Body of pancreas (tissue), 4 donors: ENCODE data around the gene USP13. TPM values are rescaled to one million over a fixed set of nuclear protein-coding genes. Genes with fewer than 3 reads are reported as not detected.

Experiments
- ATAC-seq: fragments of 150-250 bp; one replicate; pipeline ENCODE4 v1.9.1; 2016
- DNase-seq, 4 donors: peaks; one replicate each; pipeline ENCODE4 v3.0.0-alpha.2; 2019
- H3K27ac ChIP-seq, 4 donors: fragments of 200-600 bp; sonication (generic); 1 replicate in 3 of 4; 2 replicates in 1 of 4; pipeline versions ENCODE4 v1.5.1 to v1.6.1; 2016 to 2019; ENCODE audit warnings: mild to moderate bottlenecking in 1 of 4, mixed read lengths in 1 of 4, moderate library complexity in 1 of 4
- H3K27me3 ChIP-seq, 2 donors: fragments of 200-600 bp; sonication (generic); one replicate each; pipeline ENCODE4 v1.6.0; 2016; ENCODE audit warnings: mild to moderate bottlenecking in 1 of 2
- H3K36me3 ChIP-seq, 2 donors: fragments of 200-600 bp; sonication (generic); replicated peaks in 1 of 2; 2 replicates each; pipeline ENCODE4 v1.5.1; 2016; ENCODE audit warnings: low read depth in 2 of 2; ENCODE audit not compliant: insufficient read depth in 1 of 2
- H3K4me1 ChIP-seq: fragments of 200-600 bp; sonication (generic); one replicate; pipeline ENCODE4 v1.6.0; 2016
- H3K4me3 ChIP-seq, 2 donors: fragments of 200-600 bp; sonication (generic); 1 replicate in 1 of 2; 2 replicates in 1 of 2; pipeline ENCODE4 v1.5.1; 2016 to 2019
- H3K9me3 ChIP-seq, 3 donors: fragments of 200-600 bp; sonication (generic); 1 replicate in 2 of 3; 2 replicates in 1 of 3; pipeline ENCODE4 v1.5.1; 2016
- CTCF ChIP-seq, 7 experiments: fragments of 450-650 bp in 4 of 7; fragments of 200-600 bp in 3 of 7; sonication (generic) in 3 of 7; IDR thresholded peaks; one replicate each; pipeline ENCODE4 v1.5.1; 2016 to 2019; ENCODE audit warnings: antibody characterized with exemption in 7 of 7
- POLR2A ChIP-seq, 3 donors: fragments of 450-650 bp; IDR thresholded peaks; one replicate each; pipeline ENCODE4 v1.6.1; 2016; ENCODE audit warnings: antibody characterized with exemption in 3 of 3, mild to moderate bottlenecking in 2 of 3
- whole genome bisulfite sequencing, 2 donors: methylation state at CpG; one replicate each; pipeline ENCODE4 v1.1.5; 2017; 5-methylcytosine and 5-hydroxymethylcytosine counted together
- intact Hi-C: fragments of 100-400 bp; cut with DNase I; formaldehyde crosslinking; loops from one replicate; pipeline ENCODE4 v1.15.1; 2023
- total RNA-seq, 2 donors: library from RNA; depleted of rRNA; stranded (reverse); fragments of >200 nt; gene quantifications; one replicate each; pipeline ENCODE4 v1.1.0, GENCODE V29; 2016

USP13 gene
- total RNA-seq, 2 donors from 2014 or later = 5.4 to 6.9 TPM

GRCh38 chr3:179730506-179730905, 77.7 kb downstream of the USP13 start:
- 93 to 100% methylated on average over 3 of the region's 3 CpGs for WGBS, 2 donors
- no peak for TF ChIP-seq POLR2A (IDR thresholded peaks at IDR 0.05)

GRCh38 chr3:179731544-179731943, 78.7 kb downstream of the USP13 start:
- intact Hi-C loops = no loop called here
- peaks cover 0 to 4% of the 10 kb centered on the region in 2 donors for H3K36me3 ChIP-seq
- TF ChIP-seq POLR2A (IDR thresholded peaks at IDR 0.05) (no peak), CTCF (IDR thresholded peaks at IDR 0.05) (no peak)

More at GRCh38 chr3:179730506-179730905, 77.7 kb downstream of the USP13 start:
- intact Hi-C loops = no loop called here
- peaks cover 0 to 4% of the 10 kb centered on the region in 2 donors for H3K36me3 ChIP-seq
- H3K27me3 ChIP-seq = no peaks in the 10 kb centered on the region
- no peak overlapping the region for H3K27ac ChIP-seq
- H3K9me3 ChIP-seq = no peaks in the 10 kb centered on the region
- H3K4me1 ChIP-seq = no peaks in the 10 kb centered on the region
- H3K4me3 ChIP-seq = no peak overlapping the region
- DNase-seq (no peak), ATAC-seq (no peak)

GRCh38 chr3:179732661-179733348, 80.0 kb downstream of the USP13 start:
- intact Hi-C loops = no loop called here
- WGBS, 2 donors = 87 to 90% methylated on average over 7 of the region's 7 CpGs
- DNase-seq = no peak
- TF ChIP-seq POLR2A (IDR thresholded peaks at IDR 0.05) (no peak), CTCF (IDR thresholded peaks at IDR 0.05) (no peak)
- H3K27ac ChIP-seq = no peak overlapping the region
- H3K9me3 ChIP-seq = no peaks in the 10 kb centered on the region
- H3K36me3 ChIP-seq = peaks cover 0 to 4% of the 10 kb centered on the region in 2 donors
- no peaks in the 10 kb centered on the region for H3K4me1 ChIP-seq
- ATAC-seq = no peak
- no peaks in the 10 kb centered on the region for H3K27me3 ChIP-seq
- H3K4me3 ChIP-seq = no peak overlapping the region

More at GRCh38 chr3:179731544-179731943, 78.7 kb downstream of the USP13 start:
- WGBS, 2 donors = 94 to 96% methylated on average over 7 to 9 of the region's 9 CpGs
- Histone ChIP-seq H3K9me3 (no peaks in the 10 kb centered on the region), H3K27ac (no peak overlapping the region), H3K4me1 (no peaks in the 10 kb centered on the region), H3K4me3 (no peak overlapping the region), H3K27me3 (no peaks in the 10 kb centered on the region)
- DNase-seq = no peak
- ATAC-seq = no peak

GRCh38 chr3:179733797-179734196, 81.0 kb downstream of the USP13 start:
- WGBS, 2 donors = 92 to 94% methylated on average over 5 of the region's 5 CpGs
- DNase-seq = no peak
- Histone ChIP-seq H3K27ac (no peak overlapping the region), H3K4me3 (no peak overlapping the region), H3K27me3 (no peaks in the 10 kb centered on the region), H3K36me3 (peaks cover 0 to 4% of the 10 kb centered on the region in 2 donors), H3K9me3 (no peaks in the 10 kb centered on the region), H3K4me1 (no peaks in the 10 kb centered on the region)
- ATAC-seq = no peak
- TF ChIP-seq POLR2A (IDR thresholded peaks at IDR 0.05) = no peak
- no peak for TF ChIP-seq CTCF (IDR thresholded peaks at IDR 0.05)
- intact Hi-C loops = no loop called here

- Histone ChIP-seq H3K36me3 (peaks cover 0 to 4% of the 10 kb centered on the region in 2 donors), H3K27me3 (no peaks in the 10 kb centered on the region), H3K4me1 (no peaks in the 10 kb centered on the region), H3K27ac (no peak overlapping the region), H3K4me3 (no peak overlapping the region), H3K9me3 (no peaks in the 10 kb centered on the region)
- no peak for ATAC-seq
- intact Hi-C loops = no loop called here
- WGBS, 2 donors = 78 to 84% methylated on average over 4 of the region's 4 CpGs
- no peak for DNase-seq
- TF ChIP-seq CTCF (IDR thresholded peaks at IDR 0.05) (no peak), POLR2A (IDR thresholded peaks at IDR 0.05) (no peak)
Observed at GRCh38 chr3:179734497-179735281, 81.8 kb downstream of the USP13 start.
